ENCODE measurements around the gene COMMD6.

The COMMD6 gene

DNA sequence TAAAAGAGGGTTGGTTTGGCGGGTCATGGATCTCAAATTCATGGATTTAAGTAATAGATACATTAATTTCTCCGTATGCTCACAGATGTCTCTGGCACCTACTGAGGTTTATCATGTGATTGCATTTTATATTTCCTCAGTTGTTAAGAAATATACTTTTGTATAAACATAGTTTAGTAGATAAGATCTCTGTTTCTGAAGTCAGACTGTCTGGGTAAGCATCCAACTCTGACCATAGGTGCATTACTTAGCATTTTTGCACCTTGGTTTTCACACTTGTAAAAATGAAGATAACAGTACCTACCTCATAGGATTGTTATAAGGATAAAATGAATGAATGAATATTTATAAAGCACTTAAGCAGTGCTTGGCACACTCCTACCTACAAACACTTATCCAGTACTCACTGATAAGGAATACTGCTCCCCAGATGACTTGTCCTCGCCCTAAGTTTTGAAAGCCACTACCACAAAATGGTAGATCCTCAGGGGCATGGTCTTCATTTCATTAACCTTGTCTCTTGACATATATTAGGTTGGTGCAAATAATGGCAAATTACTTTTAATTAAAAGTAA is 26.5 kb downstream of the COMMD6 start:
- Mint-ChIP-seq H3K27ac (no peak overlapping the region), H3K27me3 (peaks cover 3% of the 10 kb centered on the region), H3K4me3 (no peak overlapping the region), H3K4me1 (ENCODE audit: low read depth) (peaks cover 44% of the 10 kb centered on the region), H3K9me3 (peaks cover 18% of the 10 kb centered on the region), H3K36me3 (ENCODE audit: low read depth) (no peaks in the 10 kb centered on the region)
- intact Hi-C loops (cut with micrococcal nuclease) = no loop called here

DNA sequence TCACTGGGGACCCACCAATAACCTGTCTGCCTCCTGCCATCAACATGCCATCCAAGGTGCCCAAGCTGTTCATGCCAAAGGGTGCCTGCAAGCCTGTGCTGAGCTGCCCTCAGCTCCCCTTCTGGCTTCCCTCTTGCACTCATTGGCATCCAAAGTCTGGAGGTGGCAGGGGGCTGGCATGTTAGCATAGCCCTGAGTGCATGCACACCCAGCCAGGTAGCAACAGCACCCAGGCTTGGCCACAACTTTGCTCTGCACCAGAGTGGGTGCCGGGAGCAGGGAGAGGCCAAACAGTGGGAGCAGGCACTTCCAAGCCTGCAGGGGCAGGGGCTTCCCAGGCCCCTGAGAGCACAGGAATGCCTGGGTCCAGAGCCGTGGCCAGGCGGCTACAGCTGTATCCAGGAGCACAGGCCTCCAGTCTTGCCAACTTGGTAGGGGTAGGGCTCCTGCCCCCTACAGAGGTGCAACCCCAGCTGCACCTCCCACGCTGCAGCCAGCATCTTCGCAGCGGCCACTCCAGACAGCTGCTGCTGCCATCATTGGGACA is 29.6 kb downstream of the COMMD6 start:
- intact Hi-C loops (cut with micrococcal nuclease) = loop anchor here (5.0 kb wide), 1 partner anchor 39 kb away; the partner anchor contains the start of gene UCHL3
- peaks cover 4% of the 10 kb centered on the region for H3K27me3 Mint-ChIP-seq
- H3K9me3 Mint-ChIP-seq = no peaks in the 10 kb centered on the region
- H3K4me3 Mint-ChIP-seq = no peak overlapping the region
- no peaks in the 10 kb centered on the region for H3K36me3 Mint-ChIP-seq (ENCODE audit: low read depth)
- peak overlapping the region; percentile 31 for H3K27ac Mint-ChIP-seq
- peaks cover 47% of the 10 kb centered on the region for H3K4me1 Mint-ChIP-seq (ENCODE audit: low read depth)

DNA sequence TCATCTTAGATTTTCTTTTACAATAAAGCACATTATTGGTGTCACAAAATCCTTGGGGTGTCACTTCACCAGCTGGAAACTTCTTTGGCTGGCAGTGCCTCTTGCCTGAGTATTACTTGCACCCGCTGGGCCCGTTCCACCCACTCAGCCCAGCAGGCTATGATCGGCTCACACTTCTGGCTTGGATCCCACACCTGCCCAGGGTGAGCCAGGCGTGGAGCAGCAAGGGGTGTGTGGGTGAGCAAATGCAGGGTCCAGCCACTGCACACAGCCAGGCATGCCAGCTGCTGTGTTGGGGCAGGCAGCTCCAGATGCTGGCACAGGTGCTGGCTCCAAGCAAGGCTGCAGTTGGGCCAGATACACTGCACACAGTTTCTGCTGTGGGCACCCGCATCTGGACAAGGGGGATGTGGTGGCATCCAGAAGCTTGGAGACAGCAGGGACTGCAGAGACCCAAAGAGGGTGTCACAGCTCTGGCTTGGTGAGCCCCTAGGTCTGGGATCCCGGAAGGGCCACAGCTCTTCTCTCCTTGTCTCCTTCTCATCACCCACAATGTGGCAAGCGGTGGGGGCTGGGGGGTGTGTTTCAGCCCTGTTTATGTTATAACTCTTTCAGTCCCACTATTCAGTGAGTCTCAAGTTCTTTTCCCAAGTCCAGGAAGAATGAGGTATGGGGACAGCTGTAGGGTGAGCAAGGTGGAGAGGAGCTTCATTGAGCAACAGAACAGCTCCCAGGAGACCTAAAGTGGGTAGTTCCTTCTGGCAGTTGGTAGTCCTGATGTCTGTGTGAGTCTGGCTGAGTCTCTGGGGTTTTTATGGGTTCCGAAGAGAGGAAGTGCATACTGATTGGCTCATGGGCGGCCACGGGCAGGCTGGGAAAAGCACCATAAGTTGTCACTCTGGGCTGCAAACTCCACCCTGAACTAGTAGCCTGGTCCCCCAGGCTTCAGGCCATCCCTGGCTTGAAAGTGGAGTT is 30.3 kb downstream of the COMMD6 start:
- no peak overlapping the region for H3K4me3 Mint-ChIP-seq
- peaks cover 5% of the 10 kb centered on the region for H3K27me3 Mint-ChIP-seq
- H3K36me3 Mint-ChIP-seq (ENCODE audit: low read depth) = no peaks in the 10 kb centered on the region
- H3K27ac Mint-ChIP-seq = peak overlapping the region; percentile 31
- H3K4me1 Mint-ChIP-seq (ENCODE audit: low read depth) = peaks cover 41% of the 10 kb centered on the region
- peaks cover 3% of the 10 kb centered on the region for H3K9me3 Mint-ChIP-seq
- intact Hi-C loops (cut with micrococcal nuclease) = loop anchor here (5.0 kb wide), 1 partner anchor 40 kb away; the partner anchor contains the start of gene UCHL3

DNA sequence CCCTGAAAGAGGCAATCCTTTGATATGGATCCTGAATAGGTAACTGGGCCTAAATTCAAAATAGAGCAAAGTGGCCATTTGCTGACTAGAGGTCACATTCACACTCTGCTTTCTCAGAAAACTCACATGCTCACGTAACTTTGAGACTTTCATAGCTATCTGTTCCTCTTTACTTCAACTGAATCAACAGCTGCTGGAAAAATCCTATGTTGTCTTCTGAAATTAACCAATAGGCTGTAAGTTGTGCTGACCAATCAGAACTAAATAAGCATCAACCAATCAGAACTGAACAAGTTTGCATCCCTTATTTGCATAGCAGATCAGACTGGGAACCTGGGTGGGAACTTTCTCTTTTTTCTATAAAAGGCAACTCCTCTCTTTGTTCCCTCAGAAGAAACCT is 31.6 kb downstream of the COMMD6 start:
- Mint-ChIP-seq H3K4me3 (no peak overlapping the region), H3K27ac (peak overlapping the region; percentile 88), H3K27me3 (peaks cover 5% of the 10 kb centered on the region), H3K4me1 (ENCODE audit: low read depth) (peaks cover 35% of the 10 kb centered on the region), H3K36me3 (ENCODE audit: low read depth) (no peaks in the 10 kb centered on the region), H3K9me3 (peaks cover 9% of the 10 kb centered on the region)
- intact Hi-C loops (cut with micrococcal nuclease) = loop anchor here (5.0 kb wide), 1 partner anchor 41 kb away; the partner anchor contains the start of gene UCHL3

DNA sequence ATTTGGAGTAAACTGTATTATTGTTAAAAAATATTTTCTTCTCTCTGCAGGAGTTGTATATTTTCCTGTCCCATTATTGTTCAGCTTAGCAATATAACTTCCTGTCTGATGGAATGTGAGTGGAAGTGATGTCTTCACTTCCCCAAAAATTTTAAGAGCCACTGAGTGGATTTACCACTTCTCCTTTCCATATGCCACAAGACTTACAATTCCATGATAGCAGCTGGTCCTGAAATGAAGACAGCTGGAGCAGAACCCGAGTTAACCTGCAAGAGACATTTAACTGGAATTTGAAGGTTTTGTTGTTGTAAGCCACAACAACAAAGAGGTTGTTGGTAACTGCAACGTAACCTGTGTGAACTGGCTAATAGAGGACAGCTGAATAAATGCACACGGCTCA is 32.3 kb downstream of the COMMD6 start:
- Mint-ChIP-seq H3K4me1 (ENCODE audit: low read depth) (peaks cover 35% of the 10 kb centered on the region), H3K36me3 (ENCODE audit: low read depth) (no peaks in the 10 kb centered on the region), H3K27ac (peak overlapping the region; percentile 88), H3K9me3 (peaks cover 9% of the 10 kb centered on the region), H3K4me3 (no peak overlapping the region), H3K27me3 (peaks cover 5% of the 10 kb centered on the region)
- intact Hi-C loops (cut with micrococcal nuclease) = loop anchor here (1.0 to 5.0 kb wide), 2 partner anchors 23 to 42 kb away; partner anchors contain the start of genes TBC1D4 and UCHL3

DNA sequence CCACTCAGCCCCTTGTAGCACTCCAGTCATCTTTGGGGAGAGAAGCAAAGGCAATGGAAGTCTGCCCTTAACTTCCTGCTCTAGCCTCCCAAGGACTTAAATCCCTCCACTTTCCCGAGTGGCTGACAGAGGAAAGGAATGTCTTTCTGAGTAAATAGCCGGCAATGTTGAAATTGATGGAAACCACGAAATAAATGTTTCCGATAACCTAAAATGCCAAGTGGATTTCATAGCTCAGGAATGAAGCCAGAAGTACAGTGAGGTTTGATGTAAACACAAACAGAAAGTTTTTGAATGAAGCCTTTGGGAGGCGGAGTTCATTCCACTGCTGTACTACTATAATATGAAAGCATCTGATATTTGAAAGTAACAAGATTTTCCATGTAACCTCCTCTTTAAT is 41.7 kb downstream of the COMMD6 start:
- intact Hi-C loops (cut with micrococcal nuclease) = no loop called here

DNA sequence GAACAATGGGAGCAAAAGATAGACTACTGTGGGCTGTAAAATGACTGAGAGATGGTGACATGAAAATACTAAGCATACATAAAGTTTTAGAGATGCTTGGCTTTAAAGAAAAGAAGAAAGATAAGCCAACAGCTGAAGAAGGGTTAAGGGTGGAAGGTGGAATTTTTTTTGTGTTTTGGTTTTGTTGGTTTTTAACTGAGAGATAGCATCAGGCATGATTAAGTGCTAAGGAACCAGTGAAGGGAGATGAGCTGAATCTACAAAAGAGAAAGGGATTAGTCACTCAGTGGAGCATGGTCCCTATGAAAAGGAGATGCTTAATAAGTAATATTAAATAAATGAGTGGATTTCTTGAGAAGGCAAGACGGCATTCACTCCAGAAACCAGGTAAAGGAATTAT is 43.1 kb downstream of the COMMD6 start:
- H3K4me3 Mint-ChIP-seq = no peak overlapping the region
- peaks cover 4% of the 10 kb centered on the region for H3K4me1 Mint-ChIP-seq (ENCODE audit: low read depth)
- H3K27ac Mint-ChIP-seq = no peak overlapping the region
- intact Hi-C loops (cut with micrococcal nuclease) = no loop called here
- H3K36me3 Mint-ChIP-seq (ENCODE audit: low read depth) = no peaks in the 10 kb centered on the region
- H3K27me3 Mint-ChIP-seq = peaks cover 13% of the 10 kb centered on the region
- H3K9me3 Mint-ChIP-seq = no peaks in the 10 kb centered on the region

More for the DNA sequence above, 41.7 kb downstream of the COMMD6 start:
- H3K27ac Mint-ChIP-seq = no peak overlapping the region
- H3K27me3 Mint-ChIP-seq = peaks cover 13% of the 10 kb centered on the region
- no peaks in the 10 kb centered on the region for H3K36me3 Mint-ChIP-seq (ENCODE audit: low read depth)
- no peak overlapping the region for H3K4me3 Mint-ChIP-seq
- H3K9me3 Mint-ChIP-seq = no peaks in the 10 kb centered on the region
- H3K4me1 Mint-ChIP-seq (ENCODE audit: low read depth) = no peaks in the 10 kb centered on the region

DNA sequence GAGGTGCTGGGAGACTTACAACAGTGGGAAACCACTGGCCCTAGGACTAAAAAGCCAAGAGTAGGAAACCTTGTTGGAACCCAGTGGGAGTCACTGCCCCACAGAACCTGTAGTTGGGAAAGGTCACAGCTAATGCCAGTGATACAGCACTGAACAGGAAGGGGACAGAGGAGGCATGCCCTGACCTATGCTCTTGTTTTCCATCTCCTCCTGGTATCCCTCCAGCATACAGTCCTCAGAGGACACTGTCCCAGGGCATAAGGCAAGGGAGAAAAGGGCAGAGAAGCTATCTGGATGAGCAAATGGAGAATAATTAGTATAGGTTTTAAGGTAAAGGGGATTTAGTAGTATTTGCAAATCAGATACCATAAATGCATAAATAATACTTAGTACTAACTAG is 44.5 kb downstream of the COMMD6 start:
- no peaks in the 10 kb centered on the region for H3K9me3 Mint-ChIP-seq
- peaks cover 13% of the 10 kb centered on the region for H3K27me3 Mint-ChIP-seq
- intact Hi-C loops (cut with micrococcal nuclease) = no loop called here
- H3K4me3 Mint-ChIP-seq = no peak overlapping the region
- H3K4me1 Mint-ChIP-seq (ENCODE audit: low read depth) = peaks cover 9% of the 10 kb centered on the region
- no peaks in the 10 kb centered on the region for H3K36me3 Mint-ChIP-seq (ENCODE audit: low read depth)
- no peak overlapping the region for H3K27ac Mint-ChIP-seq

DNA sequence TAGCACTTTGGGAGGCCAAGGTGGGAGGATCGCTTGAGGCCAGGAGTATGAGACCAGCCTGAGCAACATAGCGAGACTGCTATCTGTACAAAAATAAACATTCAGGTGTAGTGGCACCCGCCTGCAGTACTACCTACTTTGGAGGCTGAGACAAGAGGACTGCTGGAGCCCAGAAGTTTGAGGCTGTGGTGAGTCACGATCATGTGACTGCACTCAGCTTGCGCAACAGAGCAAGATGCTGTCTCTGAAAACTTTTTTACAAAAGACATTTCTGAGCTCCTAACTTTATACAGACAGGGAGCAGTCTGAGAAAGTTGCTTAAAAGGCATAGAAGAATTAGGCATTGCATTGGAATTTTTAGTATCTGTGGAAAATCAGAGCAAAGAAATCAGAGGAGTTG is 45.3 kb downstream of the COMMD6 start:
- no peak overlapping the region for H3K27ac Mint-ChIP-seq
- H3K9me3 Mint-ChIP-seq = no peaks in the 10 kb centered on the region
- H3K27me3 Mint-ChIP-seq = peaks cover 19% of the 10 kb centered on the region
- intact Hi-C loops (cut with micrococcal nuclease) = no loop called here
- H3K4me1 Mint-ChIP-seq (ENCODE audit: low read depth) = peaks cover 9% of the 10 kb centered on the region
- no peak overlapping the region for H3K4me3 Mint-ChIP-seq
- no peaks in the 10 kb centered on the region for H3K36me3 Mint-ChIP-seq (ENCODE audit: low read depth)

DNA sequence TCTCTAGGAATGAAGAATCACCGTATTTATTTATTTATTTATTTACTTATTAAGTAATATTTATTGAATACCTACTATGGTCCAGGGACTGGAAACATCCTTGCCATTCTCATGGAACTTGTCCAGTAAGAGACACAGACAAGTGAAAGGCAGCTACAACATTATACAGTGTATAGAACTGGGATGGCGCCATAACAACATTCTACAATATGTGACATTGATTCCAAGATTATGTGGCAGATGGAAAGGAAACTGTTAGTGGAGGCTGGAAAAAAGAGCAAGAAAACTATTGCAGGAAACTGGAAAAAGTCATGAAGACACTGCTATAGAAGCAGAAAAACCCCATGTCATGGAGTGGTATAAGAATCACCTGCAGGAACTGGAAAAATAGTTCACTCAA is 46.3 kb downstream of the COMMD6 start:
- Mint-ChIP-seq H3K27ac (no peak overlapping the region), H3K9me3 (no peaks in the 10 kb centered on the region), H3K27me3 (peaks cover 21% of the 10 kb centered on the region), H3K4me1 (ENCODE audit: low read depth) (peaks cover 9% of the 10 kb centered on the region), H3K4me3 (no peak overlapping the region), H3K36me3 (ENCODE audit: low read depth) (no peaks in the 10 kb centered on the region)
- intact Hi-C loops (cut with micrococcal nuclease) = no loop called here

DNA sequence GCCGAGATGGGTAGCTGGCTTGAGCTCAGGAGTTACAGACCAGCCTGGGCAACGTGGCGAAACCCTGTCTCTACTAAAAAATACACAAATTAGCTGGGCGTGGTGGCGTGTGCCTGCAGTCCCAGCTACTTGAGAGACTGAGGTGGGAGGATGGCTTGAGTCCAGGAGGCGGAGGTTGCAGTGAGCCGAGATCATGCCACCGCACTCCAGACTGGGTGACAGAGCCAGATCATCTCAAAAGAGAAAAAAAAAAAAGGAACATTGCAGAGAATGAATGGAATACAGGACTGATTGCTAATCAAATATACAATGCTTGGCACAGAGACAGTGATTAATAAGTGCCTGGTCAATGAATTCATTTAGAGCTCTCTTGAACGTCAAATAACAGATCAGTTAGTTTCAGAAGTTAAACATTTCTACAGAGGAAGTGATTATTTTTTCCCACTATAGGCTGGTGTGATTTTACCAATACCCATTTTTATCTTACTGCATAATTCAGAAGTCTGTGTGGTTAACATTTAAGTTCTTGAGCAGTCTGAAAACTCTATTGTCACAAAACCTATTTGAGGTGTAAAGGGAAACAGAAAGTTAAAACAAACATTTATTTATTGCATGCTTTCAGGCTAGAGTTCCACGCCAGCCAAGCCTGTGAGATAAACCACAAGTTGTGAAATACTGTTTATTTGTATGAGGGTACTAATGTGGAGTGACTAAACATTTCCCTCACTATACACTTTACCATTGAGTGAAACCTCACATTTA is 48.0 kb downstream of the COMMD6 start:
- H3K27ac Mint-ChIP-seq = no peak overlapping the region
- intact Hi-C loops (cut with micrococcal nuclease) = no loop called here

DNA sequence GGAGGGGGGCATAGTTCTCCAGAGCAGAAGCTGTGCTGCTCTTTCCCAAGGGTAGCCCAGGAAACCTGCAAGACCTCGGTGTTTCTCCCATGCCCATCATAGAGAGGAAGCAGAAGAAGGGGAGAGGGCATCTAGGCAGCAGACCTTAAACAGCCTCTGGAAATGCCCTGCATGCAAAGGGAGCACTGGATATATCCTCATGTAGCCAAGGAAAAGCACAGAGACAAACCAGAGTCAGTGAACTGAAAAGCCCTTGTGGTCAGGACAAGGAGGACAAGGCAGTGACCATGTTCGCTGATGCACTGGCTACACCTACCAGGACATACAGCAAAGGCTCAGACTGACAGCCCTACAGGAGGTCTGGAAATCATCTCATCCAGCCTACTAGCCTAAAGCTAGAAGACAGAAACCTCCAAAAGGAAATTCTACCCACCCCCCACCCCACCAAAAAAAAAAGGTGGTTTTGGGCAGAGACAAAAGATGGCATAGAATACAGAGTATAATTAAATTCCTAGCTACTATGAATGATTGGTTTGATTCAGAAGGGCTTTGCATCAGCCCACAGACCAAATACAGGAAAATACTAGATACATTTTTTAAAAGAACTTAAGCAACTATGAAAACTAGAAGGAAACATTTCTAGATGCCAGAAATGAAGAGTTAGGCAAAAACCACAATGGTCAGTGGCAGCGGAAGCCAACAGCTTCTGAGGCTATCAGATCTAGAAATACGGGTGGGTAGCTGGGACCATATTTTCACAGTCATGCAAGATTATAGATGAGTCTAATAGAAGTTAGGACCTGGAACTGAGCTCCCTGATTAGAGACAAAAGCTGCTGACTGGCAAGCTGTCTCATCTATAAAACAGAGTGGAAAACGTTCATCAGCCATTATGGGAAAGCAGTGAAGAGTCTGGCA is 51.2 kb downstream of the COMMD6 start:
- intact Hi-C loops (cut with micrococcal nuclease) = no loop called here
- no peak overlapping the region for H3K27ac Mint-ChIP-seq
- peaks cover 23% of the 10 kb centered on the region for H3K4me1 Mint-ChIP-seq (ENCODE audit: low read depth)
- no peaks in the 10 kb centered on the region for H3K9me3 Mint-ChIP-seq
- H3K4me3 Mint-ChIP-seq = no peak overlapping the region
- H3K27me3 Mint-ChIP-seq = peaks cover 32% of the 10 kb centered on the region
- peaks cover 7% of the 10 kb centered on the region for H3K36me3 Mint-ChIP-seq (ENCODE audit: low read depth)

More for the DNA sequence above, 48.0 kb downstream of the COMMD6 start:
- no peaks in the 10 kb centered on the region for H3K36me3 Mint-ChIP-seq (ENCODE audit: low read depth)
- H3K9me3 Mint-ChIP-seq = no peaks in the 10 kb centered on the region
- no peak overlapping the region for H3K4me3 Mint-ChIP-seq
- peaks cover 23% of the 10 kb centered on the region for H3K4me1 Mint-ChIP-seq (ENCODE audit: low read depth)
- peaks cover 30% of the 10 kb centered on the region for H3K27me3 Mint-ChIP-seq

All from dendritic cell treated with granulocyte-macrophage colony-stimulating factor and Interleukin-4, amounts not matched to agents 40 ng/mL and 50 ng/mL, for 4 days (primary cell).